Endothelial cell of umbilical vein (primary cell): ENCODE data around the gene SLC5A9. TPM values are rescaled to one million over a fixed set of nuclear protein-coding genes. Genes with fewer than 3 reads are reported as not detected.

Experiments used
- BruUV-seq: library from RNA; stranded (reverse); fragments of 400-500 nt; replicated peaks from 2 replicates; lab custom pipeline; 2021; lab: Mats Ljungman, UMichigan
- CTCF ChIA-PET: fragments of 300-600, 350-600 bp; sonication (Branson Sonifier 250); formaldehyde crosslinking; loops from one replicate; lab custom pipeline; 2021; ENCODE audit warnings: antibody characterized with exemption, inconsistent platforms; lab: Charles Lee
- POLR2A ChIA-PET: fragments of 300-600, 350-600 bp; sonication (Branson Sonifier 250); formaldehyde crosslinking; loops from one replicate; lab custom pipeline; 2021; ENCODE audit warnings: antibody characterized with exemption, inconsistent platforms; lab: Charles Lee
- DNase-seq: peaks from one replicate; pipeline ENCODE4 v3.0.0-alpha.2; 2011; ENCODE audit warnings: low read depth, low spot score
- FAIRE-seq: peaks from 2 replicates; lab custom pipeline; 2011; peaks lifted over from hg19 to GRCh38; lab: Jason Lieb, UNC
- H2AFZ ChIP-seq: 2 replicates; pipeline ENCODE4 v1.6.0; 2012; ENCODE audit warnings: low read depth, low read length, control low read depth, inconsistent platforms
- H3K27ac ChIP-seq: 2 replicates; pipeline ENCODE4 v1.5.1; 2011; ENCODE audit warnings: low read depth, mild to moderate bottlenecking, control low read depth, low read length, moderate library complexity; ENCODE audit not compliant: insufficient read depth
- H3K27me3 ChIP-seq, 2 experiments: 2 replicates each; pipeline versions ENCODE4 v1.6.0 to v1.6.1; 2011; ENCODE audit warnings: low read length in 2 of 2, mixed read lengths in 1 of 2; ENCODE audit not compliant: control insufficient read depth in 2 of 2, insufficient read depth in 2 of 2
- H3K36me3 ChIP-seq, 2 experiments: 2 replicates in 1 of 2; 3 replicates in 1 of 2; pipeline ENCODE4 v1.5.1; 2011; ENCODE audit warnings: low read length in 2 of 2, mild to moderate bottlenecking in 1 of 2, moderate library complexity in 1 of 2; ENCODE audit not compliant: control insufficient read depth in 2 of 2, insufficient read depth in 2 of 2; ENCODE audit errors: extremely low read depth in 1 of 2
- H3K4me1 ChIP-seq: 3 replicates; pipeline ENCODE4 v1.5.1; 2011; ENCODE audit warnings: mild to moderate bottlenecking, low read length; ENCODE audit not compliant: control insufficient read depth, insufficient read depth; ENCODE audit errors: extremely low read depth
- H3K4me2 ChIP-seq: 2 replicates; pipeline ENCODE4 v1.6.1; 2011; ENCODE audit warnings: low read length, control low read depth, mixed read lengths; ENCODE audit not compliant: insufficient read depth
- H3K4me3 ChIP-seq, 3 experiments: fragments of 200-600 bp in 1 of 3; sonication (generic), shearing (Covaris generic) in 1 of 3; replicated peaks in 1 of 3; 2 replicates each; pipeline ENCODE4 v1.5.1; 2011 to 2016; ENCODE audit warnings: control low read depth in 3 of 3, low read length in 3 of 3, mild to moderate bottlenecking in 2 of 3, inconsistent platforms in 1 of 3, low read depth in 1 of 3, moderate library complexity in 1 of 3; ENCODE audit not compliant: insufficient read depth in 1 of 3
- H3K79me2 ChIP-seq: 2 replicates; pipeline ENCODE4 v1.6.0; 2012; ENCODE audit warnings: low read length, inconsistent platforms; ENCODE audit not compliant: control insufficient read depth, insufficient read depth
- H3K9ac ChIP-seq: replicated peaks from 2 replicates; pipeline ENCODE3; 2011; ENCODE audit warnings: low read length, control low read depth; ENCODE audit not compliant: insufficient read depth; ENCODE audit errors: extremely low read depth
- H3K9me1 ChIP-seq: replicated peaks from 3 replicates; pipeline ENCODE4 v1.6.0; 2011; ENCODE audit warnings: mild to moderate bottlenecking, low read length; ENCODE audit not compliant: control insufficient read depth, insufficient read depth; ENCODE audit errors: extremely low read depth
- H3K9me3 ChIP-seq: replicated peaks from 2 replicates; pipeline ENCODE4 v1.5.1; 2012; ENCODE audit warnings: low read length, inconsistent platforms; ENCODE audit not compliant: control insufficient read depth, insufficient read depth
- H4K20me1 ChIP-seq: replicated peaks from 2 replicates; pipeline ENCODE3; 2011; ENCODE audit warnings: mild to moderate bottlenecking, low read length; ENCODE audit not compliant: control insufficient read depth, insufficient read depth; ENCODE audit errors: extremely low read depth
- EZH2 ChIP-seq: IDR thresholded peaks from 2 replicates; pipeline ENCODE4 v1.6.1; 2012; ENCODE audit warnings: borderline replicate concordance, low read depth, mild to moderate bottlenecking, moderate library complexity, low read length, inconsistent platforms; ENCODE audit not compliant: severe bottlenecking
- FOS ChIP-seq: IDR thresholded peaks from 2 replicates; pipeline ENCODE4 v1.6.1; 2011; ENCODE audit warnings: mild to moderate bottlenecking, low read length, moderate library complexity, borderline replicate concordance; ENCODE audit not compliant: insufficient read depth
- GATA2 ChIP-seq: IDR thresholded peaks from 2 replicates; pipeline ENCODE4 v1.7.0; 2011; ENCODE audit warnings: low read depth, mild to moderate bottlenecking, moderate library complexity, mixed read lengths, low read length; ENCODE audit not compliant: insufficient read length, insufficient read depth
- JUN ChIP-seq: IDR thresholded peaks from 2 replicates; pipeline ENCODE4 v1.6.1; 2011; ENCODE audit warnings: borderline replicate concordance, low read depth; ENCODE audit not compliant: insufficient read length, insufficient read depth
- MYC ChIP-seq: IDR thresholded peaks from one replicate; pipeline ENCODE4 v1.6.1; 2011; ENCODE audit warnings: mild to moderate bottlenecking, low read depth, low read length
- POLR2A ChIP-seq: IDR thresholded peaks from 2 replicates; pipeline ENCODE4 v1.6.1; 2012; ENCODE audit warnings: low read depth, mild to moderate bottlenecking, control low read depth, low read length
- POLR2AphosphoS5 ChIP-seq: IDR thresholded peaks from 2 replicates; pipeline ENCODE4 v1.6.1; 2012; ENCODE audit warnings: low read depth, mild to moderate bottlenecking, control low read depth, low read length, moderate library complexity; ENCODE audit not compliant: insufficient read depth
- dilution Hi-C: fragments of 300-500 bp; cut with MboI; formaldehyde crosslinking; loops from one replicate; pipeline ENCODE4 v1.15.0; 2019; ENCODE audit warnings: low sequenced_read_pairs; ENCODE audit not compliant: extremely low pct_ligation_motif_present
- intact Hi-C: fragments of 100-400 bp; cut with micrococcal nuclease; formaldehyde crosslinking; loops from one replicate; pipeline ENCODE4 v1.10.0; 2022
- polyA plus RNA-seq, 4 experiments: library from polyadenylated mRNA; depleted of rRNA in 3 of 4; stranded (reverse) in 3 of 4; unstranded in 1 of 4; fragments of >200 nt; gene quantifications; 2 replicates each; pipeline versions ENCODE4 v1.2.1 to v1.2.3, GENCODE V29; 2011 to 2012; ENCODE audit warnings: missing spikeins in 1 of 4
- total RNA-seq: library from RNA; stranded (reverse); gene quantifications from 2 replicates; pipeline ENCODE4 v1.2.3, GENCODE V29; 2021
- TF ChIP-seq, protein P1 (sequence below): IDR thresholded peaks from 2 replicates; pipeline ENCODE4 v1.6.1; 2011; ENCODE audit not compliant: insufficient read depth, insufficient read length
- TF ChIP-seq, protein P2 (sequence below), 2 donors: IDR thresholded peaks; 1 replicate in 1 of 2; 2 replicates in 1 of 2; pipeline ENCODE4 v1.5.1; 2011; ENCODE audit warnings: low read length in 2 of 2, mild to moderate bottlenecking in 2 of 2, moderate library complexity in 2 of 2, control low read depth in 1 of 2, inconsistent platforms in 1 of 2, low read depth in 1 of 2; ENCODE audit not compliant: insufficient read depth in 1 of 2; ENCODE audit errors: extremely low read depth in 1 of 2

Gene SLC5A9
- total and polyA plus RNA-seq, 2 donors (not counting 3 experiments of a cell fraction or from before 2014, with no cell fraction given) = not detected

DNA sequence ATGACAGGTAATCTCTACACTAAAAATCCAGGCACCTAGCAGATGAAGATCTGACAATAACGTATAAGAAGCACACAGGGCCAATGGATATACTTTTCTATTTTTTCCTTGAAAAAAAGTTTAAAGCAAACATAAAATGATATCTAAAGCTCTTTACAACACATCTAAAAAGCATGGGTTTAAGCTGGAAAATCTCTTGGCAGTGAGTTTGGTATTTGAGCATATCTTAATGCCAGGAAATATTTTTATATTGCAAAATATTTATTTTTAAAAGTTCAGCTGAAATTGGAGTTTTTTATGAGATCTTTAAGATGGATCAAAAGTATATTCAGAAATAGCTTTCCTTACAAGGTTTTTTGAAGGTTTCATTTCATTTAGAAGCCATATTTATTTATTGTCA, 40.5 kb downstream of the SLC5A9 start:
- no TSS peak for BruUV-seq
- dilution Hi-C loops = no loop called here
- CTCF ChIA-PET = interaction anchor here (1.2 kb wide), 1 partner anchor 36 kb away, joined by 3 read pairs; no protein-coding TSS in a partner anchor

More for the DNA sequence above, 40.5 kb downstream of the SLC5A9 start:
- H3K27ac ChIP-seq = no peak overlapping the region
- no peaks in the 10 kb centered on the region for H3K9me3 ChIP-seq
- H3K4me3 ChIP-seq = no peak overlapping the region
- no peaks in the 10 kb centered on the region for H3K27me3 ChIP-seq
- H3K9ac ChIP-seq = no peak overlapping the region
- H3K36me3 ChIP-seq = no peaks in the 10 kb centered on the region
- POLR2A ChIA-PET = no interaction called here
- H3K4me1 ChIP-seq = no peaks in the 10 kb centered on the region
- intact Hi-C loops = no loop called here
- H2AFZ ChIP-seq = no peak overlapping the region
- H4K20me1 ChIP-seq = no peaks in the 10 kb centered on the region
- TF ChIP-seq, protein P1, sequence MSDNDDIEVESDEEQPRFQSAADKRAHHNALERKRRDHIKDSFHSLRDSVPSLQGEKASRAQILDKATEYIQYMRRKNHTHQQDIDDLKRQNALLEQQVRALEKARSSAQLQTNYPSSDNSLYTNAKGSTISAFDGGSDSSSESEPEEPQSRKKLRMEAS = no peak
- TF ChIP-seq GATA2 = no peak
- TF ChIP-seq POLR2A = no peak
- TF ChIP-seq JUN = no peak
- no peak for TF ChIP-seq FOS
- TF ChIP-seq, protein P2, sequence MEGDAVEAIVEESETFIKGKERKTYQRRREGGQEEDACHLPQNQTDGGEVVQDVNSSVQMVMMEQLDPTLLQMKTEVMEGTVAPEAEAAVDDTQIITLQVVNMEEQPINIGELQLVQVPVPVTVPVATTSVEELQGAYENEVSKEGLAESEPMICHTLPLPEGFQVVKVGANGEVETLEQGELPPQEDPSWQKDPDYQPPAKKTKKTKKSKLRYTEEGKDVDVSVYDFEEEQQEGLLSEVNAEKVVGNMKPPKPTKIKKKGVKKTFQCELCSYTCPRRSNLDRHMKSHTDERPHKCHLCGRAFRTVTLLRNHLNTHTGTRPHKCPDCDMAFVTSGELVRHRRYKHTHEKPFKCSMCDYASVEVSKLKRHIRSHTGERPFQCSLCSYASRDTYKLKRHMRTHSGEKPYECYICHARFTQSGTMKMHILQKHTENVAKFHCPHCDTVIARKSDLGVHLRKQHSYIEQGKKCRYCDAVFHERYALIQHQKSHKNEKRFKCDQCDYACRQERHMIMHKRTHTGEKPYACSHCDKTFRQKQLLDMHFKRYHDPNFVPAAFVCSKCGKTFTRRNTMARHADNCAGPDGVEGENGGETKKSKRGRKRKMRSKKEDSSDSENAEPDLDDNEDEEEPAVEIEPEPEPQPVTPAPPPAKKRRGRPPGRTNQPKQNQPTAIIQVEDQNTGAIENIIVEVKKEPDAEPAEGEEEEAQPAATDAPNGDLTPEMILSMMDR (IDR thresholded peaks at IDR 0.05; ENCODE audit: extremely low read depth in 1 of 2, insufficient read depth in 1 of 2, low read depth in 1 of 2, low read length in 2 of 2) = no peak
- no peak for TF ChIP-seq EZH2
- no peak for TF ChIP-seq MYC
- no peak for TF ChIP-seq POLR2AphosphoS5
- no peak overlapping the region for H3K4me2 ChIP-seq
- H3K9me1 ChIP-seq = no peaks in the 10 kb centered on the region
- FAIRE-seq (no peak), DNase-seq (no peak)
- no peaks in the 10 kb centered on the region for H3K79me2 ChIP-seq
